ENCODE data around the gene LRIG2.
"Not testable (repeated sequence)": the region's sequence is repeated elsewhere in the genome, so short reads cannot be mapped to it uniquely, and the experiment has no call there.

LRIG2 gene, protein sequence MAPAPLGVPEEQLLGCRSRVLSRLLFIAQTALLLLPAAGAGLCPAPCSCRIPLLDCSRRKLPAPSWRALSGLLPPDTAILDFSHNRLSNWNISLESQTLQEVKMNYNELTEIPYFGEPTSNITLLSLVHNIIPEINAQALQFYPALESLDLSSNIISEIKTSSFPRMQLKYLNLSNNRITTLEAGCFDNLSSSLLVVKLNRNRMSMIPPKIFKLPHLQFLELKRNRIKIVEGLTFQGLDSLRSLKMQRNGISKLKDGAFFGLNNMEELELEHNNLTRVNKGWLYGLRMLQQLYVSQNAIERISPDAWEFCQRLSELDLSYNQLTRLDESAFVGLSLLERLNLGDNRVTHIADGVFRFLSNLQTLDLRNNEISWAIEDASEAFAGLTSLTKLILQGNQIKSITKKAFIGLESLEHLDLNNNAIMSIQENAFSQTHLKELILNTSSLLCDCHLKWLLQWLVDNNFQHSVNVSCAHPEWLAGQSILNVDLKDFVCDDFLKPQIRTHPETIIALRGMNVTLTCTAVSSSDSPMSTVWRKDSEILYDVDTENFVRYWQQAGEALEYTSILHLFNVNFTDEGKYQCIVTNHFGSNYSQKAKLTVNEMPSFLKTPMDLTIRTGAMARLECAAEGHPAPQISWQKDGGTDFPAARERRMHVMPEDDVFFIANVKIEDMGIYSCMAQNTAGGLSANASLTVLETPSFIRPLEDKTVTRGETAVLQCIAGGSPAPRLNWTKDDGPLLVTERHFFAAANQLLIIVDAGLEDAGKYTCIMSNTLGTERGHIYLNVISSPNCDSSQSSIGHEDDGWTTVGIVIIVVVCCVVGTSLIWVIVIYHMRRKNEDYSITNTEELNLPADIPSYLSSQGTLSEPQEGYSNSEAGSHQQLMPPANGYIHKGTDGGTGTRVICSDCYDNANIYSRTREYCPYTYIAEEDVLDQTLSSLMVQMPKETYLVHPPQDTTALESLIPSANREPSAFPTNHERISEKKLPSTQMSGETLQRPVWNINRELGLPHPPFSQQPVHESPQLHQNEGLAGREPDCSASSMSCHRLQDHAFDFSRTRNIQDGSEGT

DNA sequence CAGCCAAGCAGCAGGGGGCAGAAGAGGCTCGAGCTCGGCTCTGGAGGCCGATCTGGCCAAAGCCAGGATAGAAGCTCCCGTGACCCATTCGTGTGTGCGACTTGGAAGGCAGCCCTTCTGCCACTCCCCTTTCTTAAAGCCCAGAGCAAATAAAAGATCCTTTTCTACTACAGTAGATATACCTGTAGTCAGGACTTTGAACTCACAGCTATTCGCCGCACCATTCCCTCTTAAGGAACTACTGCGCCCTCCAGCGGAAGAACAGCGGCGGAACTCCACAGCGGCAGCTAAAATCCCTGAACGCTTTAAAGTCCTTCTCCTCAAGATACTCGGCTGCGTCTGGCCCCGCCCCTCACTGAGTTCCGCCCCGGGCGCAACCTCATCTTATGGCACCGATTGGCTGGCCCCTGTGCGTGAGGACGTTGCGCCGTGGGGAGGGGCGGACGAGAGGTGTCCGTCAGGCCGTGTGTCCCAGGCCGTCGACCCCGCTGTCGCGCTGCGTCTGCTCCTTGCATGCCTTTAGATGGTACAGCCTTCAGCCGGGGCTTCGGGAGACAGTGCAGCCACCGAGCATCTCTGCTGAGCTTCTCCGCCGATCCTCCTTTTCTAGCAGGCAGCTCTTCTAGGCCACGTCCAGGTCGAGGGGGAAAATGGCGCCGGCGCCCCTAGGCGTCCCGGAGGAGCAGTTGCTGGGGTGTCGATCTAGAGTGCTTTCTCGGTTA lies at the start of gene LRIG2:
Gene LRIG2 (plus strand): TSS at position 442 of the 722 bp plus-strand sequence. CDS start 209 bp downstream, at position 651.
- DNase-seq (ENCODE audit: low read depth) = peak; percentile 98

DNA sequence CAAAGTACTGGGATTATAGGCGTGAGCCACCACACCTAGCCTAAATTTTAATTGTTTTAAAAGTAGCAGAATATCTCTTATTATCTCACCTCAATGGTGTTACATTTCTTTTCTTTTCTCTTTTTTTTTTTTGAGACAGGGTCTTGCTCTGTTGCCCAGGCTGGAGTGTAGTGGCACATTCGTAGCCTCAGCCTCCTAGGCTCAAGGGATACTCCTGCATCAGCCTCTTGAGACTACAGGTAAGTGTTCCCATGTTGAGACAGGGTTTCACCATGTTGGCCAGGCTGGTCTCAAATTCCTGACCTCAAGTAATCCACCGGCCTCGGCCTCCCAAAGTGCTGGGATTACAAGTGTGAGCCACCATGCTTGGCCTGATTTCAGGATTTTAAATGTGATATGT lies 49.7 kb upstream of the LRIG2 start:
- DNase-seq (ENCODE audit: low read depth) = not testable (repeated sequence)

DNA sequence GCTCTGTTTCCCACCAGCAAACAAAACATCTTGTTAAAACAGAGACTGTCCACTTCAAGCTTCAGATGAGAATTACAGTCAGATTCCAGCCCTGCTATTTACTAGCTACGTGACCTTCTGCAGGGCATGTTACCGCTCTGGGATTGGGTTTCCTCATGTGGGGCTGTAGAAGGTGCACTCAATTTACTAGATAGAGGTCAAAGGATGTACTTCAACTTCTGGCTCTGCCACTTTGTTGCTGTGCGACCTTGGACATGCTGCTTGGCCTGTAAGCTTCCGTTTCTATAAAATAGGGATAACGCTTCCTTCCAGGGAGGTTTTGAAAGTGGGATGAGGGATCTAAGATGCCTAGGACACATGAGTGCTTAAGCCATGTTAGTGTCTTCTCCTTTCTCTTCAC lies 46.0 kb upstream of the LRIG2 start:
- no peak for DNase-seq (ENCODE audit: low read depth)

DNA sequence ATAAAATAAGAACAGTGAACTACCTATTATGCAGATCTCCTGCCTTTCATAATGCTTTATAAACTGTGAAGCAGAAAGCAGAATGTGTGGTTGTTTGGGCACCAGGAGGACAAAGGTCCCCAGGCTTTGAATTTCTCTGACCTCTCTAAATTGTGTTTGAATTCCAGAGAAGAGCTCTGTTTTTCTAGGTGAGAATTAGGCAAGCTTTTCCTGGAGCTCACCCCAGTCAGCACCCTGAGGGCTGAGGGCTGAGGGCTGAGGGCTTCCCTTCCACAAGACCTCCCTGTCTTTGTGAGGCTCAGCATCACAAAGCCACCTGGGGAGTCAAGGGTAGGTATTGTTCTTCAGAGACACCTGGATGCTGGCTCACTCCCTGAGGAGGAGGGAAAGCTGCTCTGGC lies 45.5 kb upstream of the LRIG2 start:
- no peak for DNase-seq (ENCODE audit: low read depth)

DNA sequence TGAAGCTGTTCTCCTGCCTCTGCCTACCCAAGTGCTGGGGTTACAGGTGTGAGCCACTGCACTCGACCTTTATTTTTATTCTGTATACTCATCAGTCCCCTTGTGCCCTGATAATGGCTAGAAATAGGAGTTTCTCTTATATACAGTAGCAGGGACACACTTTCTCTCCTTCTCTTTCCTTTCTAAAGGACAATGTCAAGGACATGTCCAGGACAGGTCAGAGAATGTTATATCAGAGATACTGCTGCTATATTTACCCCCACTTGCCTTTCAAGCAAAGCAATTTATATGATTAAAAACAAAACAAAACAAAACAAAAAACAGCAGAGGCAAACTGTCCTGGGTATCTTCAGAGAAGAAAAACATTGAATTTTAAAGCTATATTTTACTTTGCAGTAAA lies 43.2 kb upstream of the LRIG2 start:
- DNase-seq (ENCODE audit: low read depth) = no peak

DNA sequence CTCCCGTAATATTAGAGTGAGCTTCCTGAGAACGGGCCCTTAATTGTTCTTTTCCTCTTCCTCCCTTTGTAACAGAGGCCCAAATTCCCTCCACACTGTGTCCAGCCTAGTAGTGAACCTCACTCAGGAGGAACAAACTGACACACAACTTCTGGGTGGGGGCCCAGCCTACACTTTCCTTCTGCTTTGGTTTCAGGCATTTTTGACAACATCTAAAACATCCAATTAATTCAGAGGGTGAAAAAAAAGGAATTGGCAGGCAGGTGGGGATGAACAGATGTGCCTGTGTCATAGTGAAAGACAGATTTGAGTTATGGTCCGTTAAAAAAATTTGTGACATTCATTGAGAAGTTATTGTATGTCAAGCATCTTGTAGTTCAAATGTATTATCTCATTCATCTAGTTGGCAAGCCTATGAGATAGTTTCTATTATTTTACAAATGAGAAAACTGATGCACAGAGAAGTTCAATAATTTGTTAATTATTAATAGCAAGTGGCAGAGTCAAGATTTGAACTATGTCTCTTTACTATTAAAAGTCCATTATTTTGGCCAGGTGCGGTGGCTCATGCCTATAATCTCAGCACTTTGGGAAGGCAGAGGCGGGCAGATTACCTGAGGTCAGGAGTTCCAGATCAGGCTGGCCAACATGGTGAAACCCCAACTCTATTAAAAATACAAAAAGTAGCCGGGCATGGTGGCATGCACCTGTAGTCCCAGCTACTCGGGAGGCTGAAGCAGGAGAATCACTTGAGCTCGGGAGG lies 41.6 kb upstream of the LRIG2 start:
- no peak for DNase-seq (ENCODE audit: low read depth)

DNA sequence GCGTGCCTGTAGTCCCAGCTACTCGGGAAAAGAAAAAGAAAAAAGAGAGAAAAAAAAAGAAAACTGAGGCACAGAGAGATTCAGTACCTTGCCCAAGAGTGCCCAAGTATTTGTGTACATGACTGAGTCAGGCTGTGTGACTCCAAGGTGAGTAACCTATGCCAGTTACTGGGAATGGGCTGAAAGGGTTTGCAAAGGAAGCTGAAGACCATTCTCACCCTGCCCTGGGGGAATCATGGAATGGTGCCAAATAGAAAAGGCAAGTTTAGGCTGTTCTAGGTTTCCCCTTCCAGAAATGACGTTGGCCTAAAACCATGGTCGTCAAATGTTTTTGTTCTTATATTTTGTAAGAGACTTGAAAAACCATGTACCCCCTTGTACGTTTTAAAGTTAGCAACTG lies 37.9 kb upstream of the LRIG2 start:
- no peak for DNase-seq (ENCODE audit: low read depth)

DNA sequence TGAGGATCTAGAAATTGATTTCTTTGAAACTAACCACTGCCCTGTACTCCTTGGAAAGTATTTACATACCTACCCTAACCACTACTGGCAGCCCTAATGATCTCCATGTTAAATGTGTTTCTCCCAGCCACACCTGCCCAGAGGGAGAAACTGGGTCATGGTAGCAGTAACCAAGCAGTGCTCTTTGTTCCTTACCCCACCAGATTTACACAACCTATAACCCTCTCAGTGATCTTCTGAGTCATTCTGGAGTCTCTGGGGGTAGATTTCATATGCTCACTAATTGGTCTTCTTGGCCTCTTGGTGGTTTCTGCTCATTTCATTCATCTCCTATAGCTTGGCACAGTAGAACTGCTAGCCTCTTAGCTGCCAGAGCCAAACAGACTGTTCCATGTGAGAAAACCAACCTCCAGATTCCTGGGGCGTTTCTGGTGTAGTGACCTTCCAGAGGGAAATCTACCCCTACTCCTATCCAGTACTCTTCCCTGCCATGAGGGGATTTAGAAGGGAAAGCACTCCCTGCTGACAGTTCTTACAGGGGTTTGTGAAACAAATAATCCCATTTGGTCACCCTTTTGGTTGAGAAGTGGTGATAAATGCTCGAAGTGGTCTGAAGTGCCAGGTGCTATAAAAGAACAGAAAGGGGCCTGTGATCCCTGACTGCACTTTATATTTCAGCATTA lies 36.2 kb upstream of the LRIG2 start:
- no peak for DNase-seq (ENCODE audit: low read depth)

DNA sequence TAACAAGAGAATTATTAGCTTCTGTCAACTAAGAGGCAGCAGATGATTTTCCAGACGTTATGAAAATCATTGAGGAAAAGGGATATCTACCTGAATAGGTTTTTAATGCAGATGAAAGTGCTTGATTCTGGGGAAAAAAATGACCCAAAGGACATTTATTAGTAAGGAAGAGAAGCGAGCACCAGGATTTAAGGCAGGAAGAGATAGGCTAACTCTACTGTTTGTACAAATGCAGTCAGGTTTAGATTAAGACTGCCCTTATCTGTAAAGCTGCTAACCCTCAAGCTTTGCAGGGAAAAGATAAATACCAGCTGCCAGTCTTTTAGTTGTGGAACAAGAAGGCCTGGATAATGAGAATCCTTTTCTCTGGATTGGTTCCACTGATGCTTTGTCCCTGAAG lies 33.0 kb upstream of the LRIG2 start:
- DNase-seq (ENCODE audit: low read depth) = no peak

DNA sequence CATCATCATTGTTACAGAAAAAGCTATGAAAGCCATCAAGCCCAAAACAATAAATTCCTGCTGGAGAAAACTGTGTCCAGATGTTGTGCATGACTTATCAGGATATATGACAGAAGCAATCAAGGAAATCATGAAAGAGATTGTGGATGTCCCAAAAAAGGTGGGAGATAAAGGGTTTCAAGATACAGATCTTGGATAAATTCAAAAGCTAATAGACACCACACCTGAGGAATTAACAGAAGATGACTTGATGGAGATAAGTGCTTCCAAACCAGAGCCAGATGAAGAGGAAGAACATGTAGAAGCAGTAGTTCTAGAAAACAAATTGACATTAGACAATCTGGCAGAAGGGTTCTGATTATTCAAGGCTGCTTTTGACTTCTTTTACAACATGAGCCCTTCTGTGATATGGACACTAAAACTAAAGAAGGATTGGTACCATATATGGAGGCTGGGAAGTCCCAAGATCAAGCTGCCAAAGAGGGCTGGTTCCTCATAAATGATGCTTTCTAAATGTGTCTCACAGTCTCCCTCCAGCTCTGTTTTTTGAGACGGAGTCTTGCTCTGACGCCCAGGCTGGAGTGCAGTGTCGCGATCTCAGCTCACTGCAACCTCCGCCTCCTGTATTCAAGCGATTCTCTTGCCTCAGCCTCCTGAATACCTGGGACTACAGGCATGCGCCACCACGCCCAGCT lies 32.1 kb upstream of the LRIG2 start:
- DNase-seq (ENCODE audit: low read depth) = no peak

DNA sequence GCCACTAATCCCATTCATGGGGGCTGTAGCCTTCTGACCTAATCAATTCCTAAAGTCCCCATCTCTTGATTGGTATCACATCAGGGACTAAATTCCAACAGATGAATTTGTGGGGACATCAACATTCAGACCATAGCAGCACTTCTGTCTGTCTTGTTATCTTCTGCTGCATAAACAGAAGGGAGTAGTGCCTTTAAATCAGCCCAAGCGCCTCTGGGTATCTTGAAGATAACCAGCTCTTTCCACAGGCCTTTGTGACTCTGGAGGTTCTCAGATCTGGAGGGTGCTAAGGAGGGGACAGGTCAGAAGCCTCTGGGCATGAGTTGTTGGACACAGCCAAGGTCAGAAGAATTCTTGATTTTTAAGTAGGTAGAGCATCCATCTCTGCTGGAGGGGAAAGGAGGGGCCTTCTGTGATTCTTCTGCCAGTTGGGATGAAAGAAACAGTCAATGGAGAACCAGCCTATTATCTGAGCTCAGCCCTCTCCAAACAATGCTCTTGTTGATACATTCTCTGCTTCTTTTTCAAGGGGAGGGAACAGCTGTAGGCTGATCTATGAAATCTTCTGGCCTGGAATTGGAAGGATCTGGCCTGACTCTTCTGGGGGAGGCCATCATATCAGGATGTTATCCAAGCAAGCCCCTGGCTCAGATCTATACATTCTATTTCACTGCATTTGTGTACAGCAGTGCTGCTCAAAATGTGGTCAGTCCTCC lies 31.3 kb upstream of the LRIG2 start:
- DNase-seq (ENCODE audit: low read depth) = no peak

DNA sequence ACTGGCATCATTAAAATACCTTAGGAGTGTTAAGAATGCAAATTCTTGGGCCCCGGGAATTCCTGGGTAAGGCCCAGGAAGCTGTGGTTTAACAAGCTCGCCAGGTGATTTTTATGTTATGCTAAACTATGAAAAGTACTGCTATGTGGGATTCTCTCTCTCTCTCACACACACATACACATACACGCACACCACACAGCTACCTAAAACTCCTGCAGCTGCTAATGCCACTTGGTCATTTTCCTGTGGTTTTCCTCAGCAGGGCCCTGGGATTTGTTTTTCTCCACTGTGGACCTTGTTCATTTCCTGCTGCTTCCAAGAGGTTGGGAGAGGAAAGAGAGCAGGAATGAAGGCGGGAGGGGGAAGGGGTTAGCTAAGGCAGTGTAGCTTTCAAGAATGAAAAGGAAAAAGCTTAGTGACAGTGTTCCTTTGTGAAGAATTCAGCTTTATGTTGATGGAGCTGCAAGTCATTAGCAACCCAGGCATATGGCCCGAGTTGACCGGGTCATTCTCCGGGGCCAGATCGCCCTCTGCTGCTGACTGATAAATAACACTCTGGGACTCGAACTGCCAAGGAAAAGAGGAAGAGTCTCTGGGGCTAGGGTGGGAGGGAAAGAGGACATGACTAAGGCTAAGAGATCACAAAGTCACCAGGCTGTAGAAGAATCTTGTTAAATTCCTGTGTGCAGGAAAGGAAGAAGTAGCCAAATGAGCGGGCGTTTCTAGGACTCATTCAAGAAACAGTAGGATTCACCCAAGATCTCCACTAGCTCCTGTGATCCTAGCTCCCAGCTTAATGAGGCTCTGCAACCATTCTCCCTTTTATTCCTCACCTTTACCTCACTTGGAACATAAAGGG lies 30.5 kb upstream of the LRIG2 start:
- no peak for DNase-seq (ENCODE audit: low read depth)

DNA sequence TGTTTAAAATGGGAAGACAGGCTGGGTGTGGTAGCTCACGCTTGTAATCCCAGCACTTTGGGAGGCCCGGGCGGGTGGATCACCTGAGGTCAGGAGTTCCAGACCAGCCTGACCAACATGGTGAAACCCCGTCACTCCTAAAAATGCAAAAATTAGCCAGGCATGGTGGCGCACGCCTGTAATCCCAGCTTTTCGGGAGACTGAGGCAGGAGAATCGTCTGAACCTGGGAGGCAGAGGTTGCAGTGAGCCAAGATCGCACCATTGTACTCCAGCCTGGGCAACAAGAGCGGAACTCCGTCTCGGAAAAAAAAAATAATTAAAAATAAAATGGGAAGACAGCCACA lies 29.9 kb upstream of the LRIG2 start:
- not testable (repeated sequence) for DNase-seq (ENCODE audit: low read depth)

DNA sequence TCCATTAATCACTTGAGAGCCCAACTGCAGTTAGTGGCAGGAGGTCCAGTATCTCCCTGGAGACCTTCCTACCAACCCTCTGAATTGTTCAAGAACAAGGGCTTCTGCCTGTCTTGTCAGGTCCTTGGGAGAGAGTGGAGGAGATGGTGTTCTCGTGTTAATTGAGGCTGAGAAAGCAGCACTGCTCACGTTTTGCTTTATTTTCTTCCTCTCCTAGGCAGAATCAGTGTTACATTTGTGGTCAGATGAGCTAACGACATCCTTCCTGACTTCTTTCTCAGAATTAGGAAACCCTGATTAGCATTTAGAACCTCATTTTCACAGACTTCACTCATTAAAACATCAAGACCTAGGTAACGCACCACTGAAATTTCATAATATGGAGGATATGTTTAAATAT lies 26.4 kb upstream of the LRIG2 start:
- DNase-seq (ENCODE audit: low read depth) = no peak

DNA sequence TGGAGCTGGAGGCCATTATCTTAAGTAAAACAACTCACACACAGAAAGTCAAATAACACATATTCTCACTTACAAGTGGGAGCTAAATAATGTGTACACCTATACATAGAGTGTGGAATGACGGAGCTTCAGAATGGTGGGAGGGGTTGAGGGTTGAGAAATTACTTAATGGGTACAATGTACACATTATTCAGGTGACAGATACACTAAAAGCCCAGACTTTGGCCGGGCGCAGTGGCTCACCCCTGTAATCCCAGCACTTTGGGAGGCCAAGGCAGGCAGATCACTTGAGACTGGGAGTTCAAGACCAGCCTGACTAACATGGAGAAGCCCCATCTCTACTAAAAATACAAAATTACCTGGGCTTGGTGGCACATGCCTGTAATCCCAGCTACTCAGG lies 24.9 kb upstream of the LRIG2 start:
- DNase-seq (ENCODE audit: low read depth) = no peak

DNA sequence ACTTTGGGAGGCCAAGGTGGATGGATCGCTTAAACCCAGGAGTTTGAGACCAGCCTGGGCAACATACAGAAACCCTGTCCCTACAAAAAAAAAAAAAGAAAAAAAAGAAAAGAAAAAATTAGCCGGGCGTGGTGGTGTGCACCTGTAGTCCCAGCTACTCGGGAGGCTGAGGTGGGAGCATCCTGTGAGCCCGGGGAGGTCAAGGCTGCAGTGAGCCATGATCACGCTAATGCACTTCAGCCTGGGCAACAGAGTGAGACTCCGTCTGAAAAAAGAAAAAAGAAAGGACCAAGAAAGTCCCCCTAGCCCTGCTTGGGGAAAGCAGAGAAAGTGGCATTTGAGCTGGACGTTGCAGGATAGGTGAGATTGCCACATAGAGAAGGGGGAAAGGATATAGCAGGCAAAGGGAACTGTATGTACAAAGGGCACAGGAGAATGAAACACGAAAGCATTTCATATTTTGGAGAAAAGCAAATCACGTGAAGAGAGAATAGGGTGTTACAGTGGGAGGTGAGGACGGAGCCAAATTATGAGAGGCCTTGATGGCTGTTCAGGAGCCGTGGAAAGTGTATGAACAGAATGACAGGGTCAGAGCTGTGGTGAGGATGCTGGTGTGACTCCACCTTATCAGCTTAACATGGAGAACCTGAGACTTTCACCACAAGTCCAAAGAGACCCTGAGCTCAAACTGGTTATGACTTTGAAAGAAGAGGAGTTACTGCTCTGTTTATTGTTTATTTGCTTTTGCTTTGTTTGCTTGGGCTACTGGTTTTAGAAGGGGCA lies 19.5 kb upstream of the LRIG2 start:
- no peak for DNase-seq (ENCODE audit: low read depth)

DNA sequence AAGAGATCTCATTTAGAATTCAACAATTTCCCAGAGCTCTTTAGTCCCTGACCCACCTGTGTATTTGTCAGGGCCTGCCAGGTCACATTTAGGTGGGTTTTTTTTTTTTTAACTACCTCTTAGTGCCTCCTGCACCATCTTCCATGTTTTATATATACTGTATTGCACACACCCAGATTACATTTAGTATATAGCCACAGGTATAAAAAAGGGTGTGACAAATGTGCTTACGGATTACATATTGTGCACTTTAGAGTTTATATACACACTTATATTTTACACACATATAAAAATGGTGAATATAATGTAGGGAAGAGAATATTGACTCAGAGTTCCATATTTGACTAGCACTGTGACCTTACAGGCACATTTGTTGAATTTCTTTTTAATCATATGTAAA lies 17.4 kb upstream of the LRIG2 start:
- DNase-seq (ENCODE audit: low read depth) = no peak

DNA sequence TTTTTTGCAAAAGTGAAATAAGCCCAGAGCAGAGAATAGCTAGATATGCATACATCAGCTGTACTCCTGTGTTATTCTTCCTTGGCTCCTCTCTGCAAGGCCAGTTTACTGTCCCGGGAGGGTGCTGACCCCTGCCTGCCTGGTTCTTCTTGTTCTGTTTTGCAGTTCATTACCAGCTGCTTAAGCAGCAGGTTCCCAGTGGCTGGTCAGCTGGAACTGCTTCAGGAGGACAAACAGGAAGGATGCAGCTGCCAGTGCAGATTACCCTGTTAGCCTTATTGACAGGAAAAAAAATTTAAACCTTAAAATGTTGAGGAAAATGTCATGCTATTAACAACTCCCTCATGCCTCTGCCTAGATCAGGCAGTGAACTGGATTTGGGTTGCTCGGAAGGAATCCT lies 16.0 kb upstream of the LRIG2 start:
- DNase-seq (ENCODE audit: low read depth) = no peak

Measured in stimulated activated CD8-positive, alpha-beta memory T cell treated with anti-CD3 and anti-CD28 coated beads, Interleukin-15, amount 100 ng/mL, for 1 hour (primary cell).